Mesenchymal stem cell (in vitro differentiated cells and primary cell): Measurements from ENCODE around the gene ARHGAP1.

Experiments
- DNase-seq: peaks from one replicate; pipeline ENCODE4 v3.0.0-alpha.2; 2013
- H2AFZ ChIP-seq: one replicate; pipeline ENCODE4 v1.6.1; 2013; ENCODE audit warnings: low read depth, mild to moderate bottlenecking, control low read depth, inconsistent platforms, low read length, moderate library complexity
- H2AK5ac ChIP-seq: 2 replicates; pipeline ENCODE4 v1.6.1; 2013; ENCODE audit warnings: low read length, moderate library complexity, mild to moderate bottlenecking, inconsistent platforms; ENCODE audit not compliant: severe bottlenecking
- H2BK120ac ChIP-seq: one replicate; pipeline ENCODE4 v1.6.1; 2013; ENCODE audit warnings: low read depth, mild to moderate bottlenecking, inconsistent platforms, low read length, moderate library complexity
- H2BK12ac ChIP-seq, 2 experiments: one replicate each; pipeline ENCODE4 v1.6.1; 2013; ENCODE audit warnings: inconsistent platforms in 2 of 2, low read length in 2 of 2, mild to moderate bottlenecking in 2 of 2, moderate library complexity in 2 of 2, control low read depth in 1 of 2
- H2BK15ac ChIP-seq: one replicate; pipeline ENCODE4 v1.6.1; 2013; ENCODE audit warnings: mild to moderate bottlenecking, low read depth, inconsistent platforms; ENCODE audit not compliant: poor library complexity, severe bottlenecking
- H2BK5ac ChIP-seq: 2 replicates; pipeline ENCODE4 v1.6.1; 2013; ENCODE audit warnings: low read depth, mild to moderate bottlenecking, low read length, control low read depth, inconsistent platforms; ENCODE audit not compliant: poor library complexity, severe bottlenecking
- H3K14ac ChIP-seq, 2 experiments: one replicate each; pipeline ENCODE4 v1.6.1; 2013; ENCODE audit warnings: inconsistent platforms in 2 of 2, low read length in 2 of 2, control low read depth in 1 of 2, mild to moderate bottlenecking in 1 of 2, moderate library complexity in 1 of 2
- H3K18ac ChIP-seq, 2 experiments: one replicate each; pipeline ENCODE4 v1.6.1; 2013; ENCODE audit warnings: inconsistent platforms in 2 of 2, low read length in 2 of 2, control low read depth in 1 of 2, low read depth in 1 of 2, mild to moderate bottlenecking in 1 of 2
- H3K23ac ChIP-seq, 2 experiments: one replicate each; pipeline ENCODE4 v1.6.1; 2013; ENCODE audit warnings: inconsistent platforms in 2 of 2, low read length in 2 of 2, mild to moderate bottlenecking in 2 of 2, moderate library complexity in 2 of 2, control low read depth in 1 of 2
- H3K27ac ChIP-seq: 2 replicates; pipeline ENCODE4 v1.5.1; 2013; ENCODE audit warnings: mild to moderate bottlenecking, moderate library complexity, low read length, control low read depth, inconsistent platforms; ENCODE audit not compliant: poor library complexity, severe bottlenecking
- H3K27me3 ChIP-seq, 2 experiments: 2 replicates each; pipeline versions ENCODE4 v1.6.1 to v1.7.0; 2013; ENCODE audit warnings: low read length in 2 of 2, mild to moderate bottlenecking in 2 of 2, moderate library complexity in 2 of 2, control low read depth in 1 of 2, inconsistent platforms in 1 of 2; ENCODE audit not compliant: control insufficient read depth in 1 of 2, insufficient read depth in 1 of 2
- H3K36me3 ChIP-seq, 2 experiments: 2 replicates each; pipeline versions ENCODE4 v1.6.1 to v1.7.0; 2013; ENCODE audit warnings: low read length in 2 of 2, control low read depth in 1 of 2, inconsistent platforms in 1 of 2, low read depth in 1 of 2, mild to moderate bottlenecking in 1 of 2; ENCODE audit not compliant: insufficient read depth in 2 of 2, control insufficient read depth in 1 of 2
- H3K4ac ChIP-seq, 2 experiments: one replicate each; pipeline ENCODE4 v1.6.1; 2013; ENCODE audit warnings: inconsistent platforms in 2 of 2, low read length in 2 of 2, mild to moderate bottlenecking in 2 of 2, moderate library complexity in 2 of 2, control low read depth in 1 of 2, low read depth in 1 of 2
- H3K4me1 ChIP-seq: 2 replicates; pipeline ENCODE4 v1.6.1; 2013; ENCODE audit warnings: low read depth, low read length, control low read depth; ENCODE audit not compliant: control insufficient read depth, insufficient read depth
- H3K4me2 ChIP-seq: 2 replicates; pipeline ENCODE4 v1.6.1; 2013; ENCODE audit warnings: low read length, mild to moderate bottlenecking, inconsistent platforms; ENCODE audit not compliant: poor library complexity, severe bottlenecking
- H3K4me3 ChIP-seq, 2 experiments: 2 replicates each; pipeline versions ENCODE4 v1.5.1 to v1.7.0; 2013; ENCODE audit warnings: low read length in 2 of 2, mild to moderate bottlenecking in 2 of 2, control low read depth in 1 of 2, low read depth in 1 of 2; ENCODE audit not compliant: insufficient read depth in 1 of 2
- H3K79me1 ChIP-seq: replicated peaks from 2 replicates; pipeline ENCODE4 v1.6.1; 2013; ENCODE audit warnings: mild to moderate bottlenecking, control low read depth, low read length, inconsistent platforms; ENCODE audit not compliant: poor library complexity, severe bottlenecking
- H3K9ac ChIP-seq: 2 replicates; pipeline ENCODE4 v1.7.0; 2013; ENCODE audit warnings: mild to moderate bottlenecking, low read length, moderate library complexity
- H3K9me3 ChIP-seq: 2 replicates; pipeline ENCODE4 v1.7.0; 2013; ENCODE audit warnings: mild to moderate bottlenecking, low read length; ENCODE audit not compliant: control insufficient read depth
- H4K8ac ChIP-seq: one replicate; pipeline ENCODE4 v1.6.1; 2013; ENCODE audit warnings: inconsistent platforms, mild to moderate bottlenecking, low read length, moderate library complexity
- H4K91ac ChIP-seq: one replicate; pipeline ENCODE4 v1.6.1; 2013; ENCODE audit warnings: mild to moderate bottlenecking, low read length, inconsistent platforms
- WGBS: methylation state at CpG from one replicate; pipeline ENCODE4 v1.1.7; 2013; ENCODE audit warnings: mixed read lengths; 5-methylcytosine and 5-hydroxymethylcytosine counted together

ARHGAP1 gene

GRCh38 chr11:46693597-46694012 is 6.8 kb downstream of the ARHGAP1 start:
- Histone ChIP-seq H2AFZ (no peak overlapping the region), H3K27me3 (no peaks in the 10 kb centered on the region), H2AK5ac (peak overlapping the region; percentile 97)

DNA sequence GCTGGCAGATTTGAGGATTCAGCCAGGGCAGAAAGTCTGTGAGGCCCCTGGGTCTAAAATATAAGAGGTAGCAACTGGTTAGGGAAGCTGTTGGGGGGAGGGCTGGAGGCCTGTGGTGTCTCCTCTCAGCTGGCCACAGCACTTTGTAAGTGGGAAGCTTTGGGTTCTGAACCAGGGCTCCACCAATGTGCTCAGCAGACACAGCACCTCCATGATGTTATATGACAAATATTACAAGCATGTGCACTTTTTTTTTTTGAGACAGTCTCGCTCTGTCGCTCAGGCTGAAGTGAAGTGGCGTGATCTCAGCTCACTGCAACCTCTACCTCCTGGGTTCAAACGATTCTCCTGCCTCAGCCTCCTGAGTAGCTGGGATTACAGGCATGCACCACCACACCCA is 8.0 kb downstream of the ARHGAP1 start:
- no peak overlapping the region for H3K18ac ChIP-seq
- H3K4ac ChIP-seq = no peak overlapping the region
- no peak overlapping the region for H2BK12ac ChIP-seq
- H2BK15ac ChIP-seq = no peak overlapping the region
- no peak overlapping the region for H2AFZ ChIP-seq
- peak overlapping the region; percentile 21 for H2BK5ac ChIP-seq
- H3K9ac ChIP-seq = no peak overlapping the region
- H3K23ac ChIP-seq = no peak overlapping the region
- DNase-seq = no peak
- H2BK120ac ChIP-seq = no peak overlapping the region
- peak overlapping the region; percentile 0 for H3K4me2 ChIP-seq
- H3K36me3 ChIP-seq = peaks cover 60 to 74% of the 10 kb centered on the region in 2 experiments
- no peak overlapping the region for H4K91ac ChIP-seq
- peaks cover 24% of the 10 kb centered on the region for H3K79me1 ChIP-seq
- no peaks in the 10 kb centered on the region for H3K9me3 ChIP-seq
- H3K27ac ChIP-seq = peak overlapping the region; percentile 89
- no peaks in the 10 kb centered on the region for H3K27me3 ChIP-seq
- peaks cover 42% of the 10 kb centered on the region for H3K4me1 ChIP-seq
- WGBS = 78% methylated on average over 4 of the region's 4 CpGs
- H3K14ac ChIP-seq = no peak overlapping the region
- no peak overlapping the region for H3K4me3 ChIP-seq
- no peak overlapping the region for H4K8ac ChIP-seq
- peak overlapping the region; percentile 66 for H2AK5ac ChIP-seq

More at GRCh38 chr11:46693597-46694012, 6.8 kb downstream of the ARHGAP1 start:
- 89% methylated on average over 2 of the region's 2 CpGs for WGBS
- no peak overlapping the region for H3K18ac ChIP-seq
- no peak overlapping the region for H2BK120ac ChIP-seq
- H3K4me3 ChIP-seq = no peak overlapping the region
- H3K79me1 ChIP-seq = peaks cover 15% of the 10 kb centered on the region
- DNase-seq = peak; percentile 77
- H4K91ac ChIP-seq = no peak overlapping the region
- H3K9me3 ChIP-seq = no peaks in the 10 kb centered on the region
- peak overlapping the region; percentile 92 for H3K27ac ChIP-seq
- no peak overlapping the region for H3K14ac ChIP-seq
- no peak overlapping the region for H3K4ac ChIP-seq
- no peak overlapping the region for H4K8ac ChIP-seq
- H3K36me3 ChIP-seq = peaks cover 49 to 64% of the 10 kb centered on the region in 2 experiments
- no peak overlapping the region for H2BK12ac ChIP-seq
- peaks cover 49% of the 10 kb centered on the region for H3K4me1 ChIP-seq
- peak overlapping the region; percentile 66 for H3K9ac ChIP-seq
- no peak overlapping the region for H2BK15ac ChIP-seq
- peak overlapping the region; percentile 95 for H2BK5ac ChIP-seq
- H3K23ac ChIP-seq = peak overlapping the region in 1 of 2 experiments; percentile 81
- H3K4me2 ChIP-seq = peak overlapping the region; percentile 35

DNA sequence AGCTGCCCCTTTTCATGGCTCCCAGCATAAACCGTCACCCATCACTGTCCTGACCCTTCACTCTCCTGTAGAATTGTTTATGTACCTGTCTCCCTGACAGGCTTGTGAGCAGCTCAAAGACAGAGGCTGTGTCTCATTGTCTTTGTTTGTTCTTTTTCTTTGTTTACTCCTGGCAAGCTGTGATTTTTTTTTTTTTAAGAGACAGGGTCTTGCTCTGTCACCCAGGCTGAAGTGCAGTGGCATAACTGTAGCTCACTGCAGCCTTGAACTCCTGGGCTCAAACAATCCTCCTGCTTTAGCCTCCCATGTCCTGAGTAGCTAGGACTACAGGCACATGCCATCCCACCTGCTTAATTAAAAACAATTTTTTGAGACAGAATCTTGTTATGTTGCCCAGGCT is 9.7 kb downstream of the ARHGAP1 start:
- H3K23ac ChIP-seq = no peak overlapping the region
- H3K36me3 ChIP-seq = peaks cover 62 to 76% of the 10 kb centered on the region in 2 experiments
- H4K8ac ChIP-seq = no peak overlapping the region
- H3K4me2 ChIP-seq = no peak overlapping the region
- no peak overlapping the region for H4K91ac ChIP-seq
- no peak overlapping the region for H2AK5ac ChIP-seq
- no peak overlapping the region for H3K18ac ChIP-seq
- DNase-seq = no peak
- H3K4me1 ChIP-seq = peaks cover 28% of the 10 kb centered on the region
- H3K4ac ChIP-seq = no peak overlapping the region
- no peak overlapping the region for H2BK5ac ChIP-seq
- 100% methylated on average over 1 of the region's 1 CpG for WGBS
- H3K4me3 ChIP-seq = no peak overlapping the region
- no peaks in the 10 kb centered on the region for H3K9me3 ChIP-seq
- H2BK15ac ChIP-seq = no peak overlapping the region
- H3K79me1 ChIP-seq = peaks cover 30% of the 10 kb centered on the region
- H3K27ac ChIP-seq = no peak overlapping the region
- no peaks in the 10 kb centered on the region for H3K27me3 ChIP-seq
- no peak overlapping the region for H3K14ac ChIP-seq
- no peak overlapping the region for H3K9ac ChIP-seq
- no peak overlapping the region for H2BK12ac ChIP-seq
- no peak overlapping the region for H2BK120ac ChIP-seq
- no peak overlapping the region for H2AFZ ChIP-seq

DNA sequence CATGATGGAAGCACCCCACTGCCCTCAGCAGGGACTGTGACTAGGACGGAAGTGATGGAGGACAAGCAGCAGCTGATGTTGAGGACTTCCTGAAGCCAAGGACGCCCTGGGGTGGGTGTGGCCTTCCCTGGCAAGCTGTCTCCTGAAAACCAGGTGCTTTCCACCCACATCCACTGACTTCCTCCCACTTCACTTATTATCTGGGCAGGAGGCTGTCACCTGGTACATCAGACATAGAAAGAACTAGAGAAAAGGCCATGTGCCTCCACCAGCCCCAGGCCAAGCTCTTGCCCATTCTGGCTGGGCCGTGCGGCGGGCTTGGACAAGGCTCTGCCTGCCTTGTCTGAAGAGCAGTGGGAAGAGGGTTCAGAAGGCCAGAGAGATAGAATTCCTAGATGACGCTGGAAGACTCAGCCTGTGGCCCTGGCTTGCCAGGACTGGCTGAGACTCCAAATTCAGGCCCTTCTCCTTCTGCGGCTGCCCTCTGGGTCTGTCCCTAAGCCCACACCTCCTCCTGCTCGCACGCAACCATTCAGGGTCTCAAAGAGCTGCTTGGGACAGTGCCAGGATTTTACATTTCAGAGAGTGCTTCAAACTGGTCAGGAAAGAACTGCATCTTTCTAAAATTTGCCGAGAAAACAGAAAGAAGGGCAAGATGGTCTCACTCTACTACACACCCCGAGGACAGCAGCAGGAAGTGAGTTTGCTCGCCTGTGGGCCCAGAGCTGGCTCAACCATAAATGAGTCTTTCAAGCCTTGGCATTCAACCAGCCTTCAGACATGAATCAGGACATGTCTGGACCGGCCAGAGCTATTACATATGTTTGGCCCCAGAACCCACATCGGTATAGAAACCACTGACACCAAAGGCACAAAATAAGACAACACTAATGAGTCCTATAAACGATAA is 13.3 kb downstream of the ARHGAP1 start:
- Histone ChIP-seq H2AFZ (no peak overlapping the region), H3K4me2 (no peak overlapping the region), H4K91ac (no peak overlapping the region), H3K79me1 (peaks cover 35% of the 10 kb centered on the region), H3K18ac (no peak overlapping the region), H2BK120ac (no peak overlapping the region), H2BK15ac (no peak overlapping the region), H3K9me3 (no peaks in the 10 kb centered on the region), H3K36me3 (peaks cover 59 to 74% of the 10 kb centered on the region in 2 experiments), H4K8ac (no peak overlapping the region), H3K4me3 (no peak overlapping the region), H3K4ac (no peak overlapping the region), H2AK5ac (no peak overlapping the region), H3K23ac (no peak overlapping the region), H3K4me1 (peaks cover 7% of the 10 kb centered on the region), H3K14ac (no peak overlapping the region), H2BK12ac (peak overlapping the region in 1 of 2 experiments; percentile 31), H3K27ac (no peak overlapping the region), H2BK5ac (no peak overlapping the region), H3K9ac (peak overlapping the region; percentile 81), H3K27me3 (no peaks in the 10 kb centered on the region)
- WGBS = 95% methylated on average over 15 of the region's 15 CpGs
- DNase-seq = no peak
